HUES6 (cell line): Measurements from ENCODE around the gene MAFG.

Experiments used
- H3K27ac ChIP-seq: 2 replicates; pipeline ENCODE4 v1.7.0; 2013; ENCODE audit warnings: low read depth, mild to moderate bottlenecking, low read length, inconsistent platforms
- H3K27me3 ChIP-seq: 2 replicates; pipeline ENCODE4 v1.6.1; 2013; ENCODE audit warnings: low read length; ENCODE audit not compliant: control insufficient read depth, insufficient read depth
- H3K36me3 ChIP-seq: 2 replicates; pipeline ENCODE4 v1.6.1; 2013; ENCODE audit warnings: low read length; ENCODE audit not compliant: control insufficient read depth, insufficient read depth
- H3K4me1 ChIP-seq: 2 replicates; pipeline ENCODE4 v1.6.1; 2013; ENCODE audit warnings: low read length; ENCODE audit not compliant: control insufficient read depth, insufficient read depth
- H3K4me3 ChIP-seq: 2 replicates; pipeline ENCODE4 v1.5.1; 2013; ENCODE audit warnings: low read depth, low read length
- H3K9ac ChIP-seq: one replicate; pipeline ENCODE4 v1.6.1; 2013; ENCODE audit warnings: mild to moderate bottlenecking, low read length
- H3K9me3 ChIP-seq: 2 replicates; pipeline ENCODE4 v1.6.1; 2013; ENCODE audit warnings: low read depth, low read length; ENCODE audit not compliant: control insufficient read depth, insufficient read depth

The MAFG gene

GRCh38 chr17:81910840-81911276 is 16.7 kb downstream of the MAFG start:
- H3K9me3 ChIP-seq = no peaks in the 10 kb centered on the region
- H3K4me1 ChIP-seq = peaks cover 8% of the 10 kb centered on the region
- peak overlapping the region; percentile 79 for H3K9ac ChIP-seq
- peak overlapping the region; percentile 92 for H3K4me3 ChIP-seq
- H3K27me3 ChIP-seq = no peaks in the 10 kb centered on the region
- no peak overlapping the region; the same call in 1 of the 2 replicates for H3K27ac ChIP-seq
- peaks cover 70% of the 10 kb centered on the region for H3K36me3 ChIP-seq

GRCh38 chr17:81909966-81910839 is 17.3 kb downstream of the MAFG start:
- H3K9me3 ChIP-seq = no peaks in the 10 kb centered on the region
- H3K27ac ChIP-seq = no peak overlapping the region; the same call in 1 of the 2 replicates
- H3K4me1 ChIP-seq = peaks cover 8% of the 10 kb centered on the region
- peaks cover 70% of the 10 kb centered on the region for H3K36me3 ChIP-seq
- H3K9ac ChIP-seq = peak overlapping the region; percentile 79
- no peaks in the 10 kb centered on the region for H3K27me3 ChIP-seq
- peak overlapping the region; percentile 92 for H3K4me3 ChIP-seq

- H3K4me3 ChIP-seq = no peak overlapping the region
- no peak overlapping the region for H3K27ac ChIP-seq
- peaks cover 69% of the 10 kb centered on the region for H3K36me3 ChIP-seq
- peaks cover 8% of the 10 kb centered on the region for H3K4me1 ChIP-seq
- H3K27me3 ChIP-seq = no peaks in the 10 kb centered on the region
- H3K9ac ChIP-seq = no peak overlapping the region
- no peaks in the 10 kb centered on the region for H3K9me3 ChIP-seq
Observed at GRCh38 chr17:81909231-81909630, 18.3 kb downstream of the MAFG start.

- H3K27me3 ChIP-seq = no peaks in the 10 kb centered on the region
- H3K9me3 ChIP-seq = no peaks in the 10 kb centered on the region
- no peak overlapping the region for H3K4me3 ChIP-seq
- H3K36me3 ChIP-seq = peaks cover 67% of the 10 kb centered on the region
- H3K27ac ChIP-seq = no peak overlapping the region
- peaks cover 8% of the 10 kb centered on the region for H3K4me1 ChIP-seq
- H3K9ac ChIP-seq = no peak overlapping the region
Observed at GRCh38 chr17:81908793-81909192, 18.7 kb downstream of the MAFG start.

- Histone ChIP-seq H3K9ac (no peak overlapping the region), H3K9me3 (no peaks in the 10 kb centered on the region), H3K27ac (no peak overlapping the region), H3K27me3 (peaks cover 6% of the 10 kb centered on the region), H3K4me1 (peaks cover 12% of the 10 kb centered on the region), H3K36me3 (peaks cover 55% of the 10 kb centered on the region), H3K4me3 (no peak overlapping the region)
Observed at GRCh38 chr17:81907219-81908145, 20.1 kb downstream of the MAFG start.

- peaks cover 51% of the 10 kb centered on the region for H3K36me3 ChIP-seq
- peaks cover 13% of the 10 kb centered on the region for H3K27me3 ChIP-seq
- no peak overlapping the region for H3K9ac ChIP-seq
- no peaks in the 10 kb centered on the region for H3K9me3 ChIP-seq
- H3K27ac ChIP-seq = no peak overlapping the region
- H3K4me3 ChIP-seq = no peak overlapping the region
- H3K4me1 ChIP-seq = peaks cover 14% of the 10 kb centered on the region
Observed at GRCh38 chr17:81906476-81907218, 20.9 kb downstream of the MAFG start.

GRCh38 chr17:81905993-81906392 is 21.5 kb downstream of the MAFG start:
- no peak overlapping the region for H3K9ac ChIP-seq
- no peak overlapping the region for H3K27ac ChIP-seq
- H3K4me3 ChIP-seq = no peak overlapping the region
- H3K4me1 ChIP-seq = peaks cover 17% of the 10 kb centered on the region
- H3K9me3 ChIP-seq = no peaks in the 10 kb centered on the region
- H3K36me3 ChIP-seq = peaks cover 51% of the 10 kb centered on the region
- H3K27me3 ChIP-seq = peaks cover 19% of the 10 kb centered on the region

GRCh38 chr17:81905424-81905875 is 22.1 kb downstream of the MAFG start:
- no peak overlapping the region for H3K27ac ChIP-seq
- H3K4me1 ChIP-seq = peaks cover 17% of the 10 kb centered on the region
- H3K4me3 ChIP-seq = no peak overlapping the region
- peaks cover 20% of the 10 kb centered on the region for H3K27me3 ChIP-seq
- H3K9ac ChIP-seq = no peak overlapping the region
- H3K9me3 ChIP-seq = no peaks in the 10 kb centered on the region
- peaks cover 53% of the 10 kb centered on the region for H3K36me3 ChIP-seq

GRCh38 chr17:81904600-81905423 is 22.7 kb downstream of the MAFG start:
- no peak overlapping the region for H3K9ac ChIP-seq
- no peak overlapping the region for H3K27ac ChIP-seq
- peaks cover 59% of the 10 kb centered on the region for H3K36me3 ChIP-seq
- no peaks in the 10 kb centered on the region for H3K9me3 ChIP-seq
- H3K4me3 ChIP-seq = no peak overlapping the region
- H3K27me3 ChIP-seq = peaks cover 20% of the 10 kb centered on the region
- H3K4me1 ChIP-seq = peaks cover 10% of the 10 kb centered on the region; the same call in 1 of the 2 replicates
